RCC 7860 (cell line): ENCODE data around the gene C1orf35.

Source experiments
- DNase-seq: peaks from one replicate; pipeline ENCODE4 v3.0.0-alpha.2; 2015; ENCODE audit warnings: low spot score
- FAIRE-seq: peaks from 2 replicates; lab custom pipeline; 2012; peaks lifted over from hg19 to GRCh38; lab: Jason Lieb, UNC

C1orf35 gene

DNA sequence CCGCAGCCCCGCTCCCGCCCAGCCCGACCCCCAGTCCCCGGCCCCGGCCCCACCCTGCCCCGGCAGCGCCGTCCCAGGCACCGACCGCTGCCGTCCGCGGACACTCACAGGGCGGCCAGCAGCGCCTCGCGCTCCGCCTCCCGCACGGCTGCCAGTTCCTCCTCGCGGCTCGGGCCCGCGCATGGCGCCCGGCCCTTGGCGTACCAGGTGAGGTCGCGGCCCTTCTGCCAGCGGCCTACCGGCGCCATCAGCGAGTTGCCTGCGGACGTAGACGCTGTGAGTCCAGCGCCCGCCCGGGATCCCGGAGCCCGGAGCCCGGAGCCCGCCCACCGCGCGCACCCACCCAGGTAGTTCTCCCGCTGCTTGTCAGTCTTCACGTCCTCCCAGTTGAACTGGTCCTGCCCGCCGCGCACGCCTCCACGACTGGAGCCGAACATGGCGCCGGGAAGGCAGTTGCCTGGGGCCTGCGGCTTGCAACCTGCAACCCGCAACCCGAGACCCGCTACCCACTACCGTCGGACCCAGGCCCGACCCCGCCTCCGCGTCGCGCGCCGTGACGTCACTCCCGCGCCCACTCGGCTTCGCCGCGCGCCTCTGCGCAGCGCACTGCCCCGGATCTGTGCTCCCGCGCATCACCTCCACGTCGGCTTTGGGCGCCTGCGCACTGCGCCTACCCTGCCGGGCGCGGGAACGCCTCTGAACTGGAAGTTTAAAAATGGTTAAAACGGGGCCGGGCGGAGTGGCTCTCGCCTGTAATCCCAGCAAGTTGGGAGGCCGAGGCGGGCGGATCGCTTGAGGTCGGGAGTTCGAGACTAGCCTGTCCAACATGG, at the start of gene C1orf35:
Gene C1orf35 (minus strand): TSS at position 535 of the 830 bp plus-strand sequence. CDS start 98 bp downstream, at position 437.
- DNase-seq (peak; percentile 79), FAIRE-seq (no peak)

GRCh38 chr1:228152918-228153258, 49.8 kb upstream of the C1orf35 start:
- no peak for DNase-seq
- FAIRE-seq: no peak

GRCh38 chr1:228152097-228152917, 49.2 kb upstream of the C1orf35 start:
- DNase-seq (no peak), FAIRE-seq (no peak)

DNA sequence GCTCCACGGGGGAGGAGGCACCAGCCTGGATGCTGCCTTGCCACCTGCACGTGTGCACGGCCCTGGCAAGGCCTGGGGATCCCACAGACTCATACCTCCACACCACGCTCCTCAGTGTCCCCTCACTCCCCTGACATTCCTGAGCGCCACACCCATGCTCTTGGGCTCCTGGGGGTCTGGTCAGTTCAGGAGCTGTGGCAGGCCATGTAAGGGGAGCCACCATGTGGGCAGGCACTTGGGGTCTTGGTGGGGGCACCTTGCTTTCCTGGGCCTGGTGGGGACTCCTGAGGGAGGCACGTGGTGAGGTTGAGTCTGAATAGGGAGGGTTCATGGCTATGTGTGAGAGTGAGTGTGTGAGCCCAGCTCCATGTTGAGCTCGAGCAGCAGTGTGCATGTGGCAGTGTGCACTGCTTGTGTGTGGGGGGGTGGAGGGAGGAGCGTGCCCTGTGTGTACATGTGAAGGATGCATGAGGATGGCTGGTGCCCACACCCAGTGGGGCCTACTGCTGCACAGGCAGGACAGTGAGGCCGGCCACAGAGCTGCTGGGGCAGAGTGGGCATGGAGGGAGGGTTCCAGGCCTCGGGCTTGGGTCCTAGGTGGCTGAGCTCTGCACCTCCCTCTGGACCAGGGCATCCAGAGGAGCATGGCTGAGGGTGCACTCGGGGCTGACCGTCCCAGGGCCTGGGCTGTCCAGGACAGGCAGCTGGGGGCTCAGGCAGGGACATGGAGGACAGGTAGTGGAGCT, 48.2 kb upstream of the C1orf35 start:
- no peak for DNase-seq
- FAIRE-seq: no peak

GRCh38 chr1:228150461-228151179, 47.5 kb upstream of the C1orf35 start:
- FAIRE-seq (no peak), DNase-seq (no peak)

GRCh38 chr1:228150120-228150460, 47.0 kb upstream of the C1orf35 start:
- DNase-seq: no peak
- no peak for FAIRE-seq

DNA sequence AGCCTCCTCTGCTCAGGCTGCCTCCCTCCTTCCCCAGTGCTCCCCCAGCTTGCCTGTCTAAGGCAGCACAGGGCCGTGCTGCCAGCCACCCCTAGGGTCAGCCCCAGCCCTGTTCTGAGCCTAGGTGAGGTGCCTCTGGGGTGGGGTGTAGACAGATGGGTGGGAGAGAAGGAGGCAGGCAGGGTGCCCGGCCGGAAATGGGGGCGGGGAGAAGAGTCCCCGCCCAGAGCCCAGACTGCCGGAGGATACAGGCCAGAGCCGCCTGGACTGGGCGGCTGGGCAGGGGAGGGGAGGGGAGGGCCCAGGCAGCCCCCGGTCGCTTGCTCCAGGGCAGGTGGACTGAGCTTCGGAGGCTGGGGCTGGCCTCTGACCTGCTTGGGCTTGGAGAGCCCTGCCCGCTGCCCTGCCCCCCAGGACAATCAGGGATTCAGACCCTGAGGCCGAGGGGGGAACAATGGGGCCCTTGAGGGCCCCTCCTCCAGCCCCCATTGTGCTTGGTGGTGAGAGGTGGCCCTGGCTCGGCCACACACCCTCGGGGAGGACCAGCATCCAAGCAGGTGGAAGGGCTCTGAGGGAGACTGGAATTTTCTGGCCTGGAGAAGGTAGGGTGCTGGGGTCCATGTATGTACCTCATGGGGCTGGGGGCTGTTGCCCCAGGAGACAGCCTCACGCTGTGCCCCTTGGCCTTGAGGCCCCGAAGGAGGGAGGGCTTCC, 46.4 kb upstream of the C1orf35 start, which contains the start of gene GJC2:
Gene GJC2 (plus strand): TSS at position 525 of the 714 bp plus-strand sequence. CDS start 7,829 bp downstream, outside the sequence.
- DNase-seq: no peak
- FAIRE-seq: no peak

- FAIRE-seq: no peak
- no peak for DNase-seq
Observed at GRCh38 chr1:228148935-228149405, 45.8 kb upstream of the C1orf35 start.

DNA sequence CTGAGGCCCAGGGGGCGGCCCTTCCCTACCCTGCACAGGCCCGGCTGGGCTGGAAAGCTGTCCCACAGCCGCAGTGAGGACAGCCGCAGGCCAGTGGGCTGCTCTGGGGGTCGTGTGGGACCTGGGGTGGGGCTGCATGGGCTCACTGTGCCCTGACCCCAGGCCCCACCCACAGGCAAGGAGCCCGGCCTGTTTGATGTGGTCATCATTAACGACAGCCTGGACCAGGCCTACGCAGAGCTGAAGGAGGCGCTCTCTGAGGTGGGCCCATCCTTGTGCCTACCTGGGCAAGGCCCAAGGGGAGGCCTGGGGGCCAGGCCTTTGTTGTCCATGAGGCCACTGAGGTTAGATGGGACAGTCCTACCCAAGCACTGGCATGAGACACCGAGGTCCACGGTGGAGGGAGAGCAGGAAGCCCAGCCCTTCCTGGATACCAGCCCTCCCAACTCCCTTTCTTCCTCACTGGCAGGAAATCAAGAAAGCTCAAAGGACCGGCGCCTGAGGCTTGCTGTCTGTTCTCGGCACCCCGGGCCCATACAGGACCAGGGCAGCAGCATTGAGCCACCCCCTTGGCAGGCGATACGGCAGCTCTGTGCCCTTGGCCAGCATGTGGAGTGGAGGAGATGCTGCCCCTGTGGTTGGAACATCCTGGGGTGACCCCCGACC, 45.2 kb upstream of the C1orf35 start:
- no peak for FAIRE-seq
- DNase-seq: no peak

- FAIRE-seq (no peak), DNase-seq (no peak)
Observed at GRCh38 chr1:228147768-228148167, 44.6 kb upstream of the C1orf35 start.

DNA sequence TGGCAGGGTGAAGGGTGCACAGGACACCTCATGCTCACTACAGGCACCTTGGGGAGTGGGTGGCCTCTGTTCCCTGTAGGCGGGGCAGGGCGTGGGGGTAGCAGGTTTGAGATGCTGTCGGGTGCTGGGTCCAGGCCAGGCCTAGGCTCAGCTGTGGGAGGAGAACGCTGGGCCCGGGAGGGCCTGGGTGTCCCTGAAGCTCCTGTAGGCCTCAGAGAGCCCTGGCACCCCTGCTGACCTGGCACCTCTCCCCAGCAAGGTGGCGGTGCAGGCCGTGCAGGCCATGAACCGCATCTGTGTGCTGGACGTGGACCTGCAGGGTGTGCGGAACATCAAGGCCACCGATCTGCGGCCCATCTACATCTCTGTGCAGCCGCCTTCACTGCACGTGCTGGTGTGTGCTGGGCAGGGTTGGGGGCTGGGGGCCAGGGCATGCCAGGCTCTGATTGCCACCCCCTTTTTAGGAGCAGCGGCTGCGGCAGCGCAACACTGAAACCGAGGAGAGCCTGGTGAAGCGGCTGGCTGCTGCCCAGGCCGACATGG, 44.1 kb upstream of the C1orf35 start:
- DNase-seq (no peak), FAIRE-seq (no peak)

- FAIRE-seq (no peak), DNase-seq (no peak)
Observed at GRCh38 chr1:228146417-228147150, 43.5 kb upstream of the C1orf35 start.

GRCh38 chr1:228145463-228146416, 42.6 kb upstream of the C1orf35 start:
- FAIRE-seq (no peak), DNase-seq (no peak)

DNA sequence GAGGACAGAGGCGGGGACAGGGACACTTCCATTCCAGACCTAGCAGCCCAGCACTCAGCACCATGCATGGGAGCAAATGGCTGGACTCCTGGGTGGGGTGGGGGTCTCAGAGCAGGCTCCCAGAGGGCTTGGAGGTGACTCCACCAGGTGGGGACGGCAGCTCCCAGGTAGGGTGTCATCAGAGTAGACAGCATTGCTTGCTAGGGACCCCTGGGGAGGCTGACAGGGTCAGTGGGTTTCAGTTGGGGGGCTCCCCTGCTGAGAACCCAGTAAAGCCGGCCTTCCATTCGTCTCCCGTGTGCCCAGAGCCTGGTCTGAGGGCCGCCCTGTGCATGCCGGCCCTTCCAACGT, 41.8 kb upstream of the C1orf35 start:
- DNase-seq (no peak), FAIRE-seq (no peak)

DNA sequence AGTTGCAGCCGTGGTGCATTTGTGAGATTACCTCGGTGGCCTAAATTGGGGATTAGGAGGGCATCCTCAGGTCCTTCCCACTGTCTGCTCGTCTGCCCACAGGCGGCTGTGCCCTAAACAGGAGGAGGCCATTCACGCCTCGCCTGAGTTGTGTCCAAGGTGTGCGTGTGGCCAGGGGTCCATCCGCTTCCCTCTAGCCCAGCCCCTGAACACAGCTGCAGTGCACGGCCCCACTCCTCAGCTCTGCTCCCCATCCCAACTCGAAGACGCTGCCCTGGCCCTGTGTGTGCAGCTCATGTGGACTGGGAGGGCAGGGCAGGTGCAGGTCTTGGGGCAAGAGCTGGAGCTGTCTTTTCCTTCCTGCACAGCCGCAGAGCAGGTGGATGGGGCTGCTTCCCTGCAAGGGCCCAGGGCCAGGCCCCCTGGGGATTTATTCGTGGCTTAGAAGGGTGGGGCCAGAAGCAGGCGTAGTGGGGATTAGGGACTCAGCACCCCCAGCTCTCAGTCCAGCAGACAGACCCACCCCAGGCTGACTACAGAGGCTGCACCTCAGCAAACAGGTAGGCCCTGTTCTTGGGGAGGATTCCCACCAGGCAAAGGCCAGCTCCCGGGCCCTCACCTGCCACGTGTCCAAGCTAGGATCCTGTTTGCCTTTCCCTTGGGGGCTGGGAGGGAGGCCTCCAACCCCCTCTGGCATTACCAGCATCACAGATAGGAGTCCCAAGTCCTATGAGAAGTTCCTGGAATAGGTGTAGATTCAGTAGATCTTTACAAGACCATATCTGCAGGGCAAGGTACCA, 41.3 kb upstream of the C1orf35 start:
- no peak for FAIRE-seq
- DNase-seq: no peak

DNA sequence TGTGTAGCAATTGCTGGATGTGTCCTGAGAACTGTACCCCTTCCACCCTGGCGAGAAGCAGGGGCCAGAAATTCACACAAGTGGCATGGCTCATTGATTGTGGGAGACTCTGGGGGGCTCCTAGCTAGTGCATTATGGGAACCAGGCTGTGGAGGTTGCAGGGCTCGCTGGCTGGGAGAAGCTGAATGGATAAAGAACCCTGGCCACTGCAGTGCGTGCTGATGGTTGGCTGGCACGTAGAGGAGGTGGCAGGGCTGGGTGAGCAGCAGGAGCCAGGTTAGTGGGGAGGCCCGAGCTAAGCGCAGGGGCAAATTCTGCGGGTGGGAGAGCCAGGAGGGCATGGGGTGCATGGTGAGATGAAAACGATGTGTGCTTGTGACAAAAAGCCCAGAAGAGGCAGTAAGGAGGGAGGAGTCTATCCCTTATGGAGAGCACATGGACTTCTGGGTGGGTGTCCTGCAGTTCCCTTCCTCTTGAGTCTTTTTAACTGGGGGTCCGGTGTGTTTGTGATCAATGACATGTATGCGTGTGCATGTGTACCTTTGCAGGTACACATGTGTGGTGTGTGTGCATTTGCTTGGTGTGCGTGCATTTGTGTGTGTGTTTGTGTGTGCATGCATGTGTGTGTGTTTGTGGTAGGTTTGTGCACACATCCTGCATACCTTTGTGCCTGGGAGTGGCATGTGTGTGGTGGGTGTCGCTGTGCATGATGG, 40.5 kb upstream of the C1orf35 start:
- FAIRE-seq: no peak

More for the DNA sequence above, 40.5 kb upstream of the C1orf35 start:
- DNase-seq: no peak
